D341Med (cell line): Measurements from ENCODE around the gene BRD7.
A peak's percentile ranks its signal among the peaks of the same experiment; 100 is the strongest.
"Not testable (repeated sequence)": the region's sequence is repeated elsewhere in the genome, so short reads cannot be mapped to it uniquely, and the experiment has no call there.

Experiments
- DNase-seq: peaks from one replicate; pipeline ENCODE4 v3.0.0; 2012; ENCODE audit warnings: low spot score

Gene BRD7

DNA sequence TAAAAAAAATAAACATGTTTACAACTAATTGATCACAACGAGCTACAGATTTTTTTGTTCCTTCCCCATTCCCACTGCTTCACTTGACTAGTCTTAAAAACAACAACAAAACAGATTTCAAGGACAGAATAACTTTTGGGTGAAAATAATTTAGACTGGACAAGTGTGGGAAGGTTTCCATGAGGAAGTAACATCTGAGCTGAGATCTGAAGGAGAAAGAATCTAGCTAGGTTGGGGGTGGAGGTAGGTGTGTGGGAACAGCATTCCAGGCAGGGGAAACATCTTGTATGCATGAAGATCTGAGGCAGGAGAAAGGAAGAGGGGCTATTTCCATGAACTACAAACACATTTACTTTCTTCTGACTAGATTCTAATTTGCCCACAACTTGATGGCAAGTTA, 9.2 kb downstream of the BRD7 start:
- no peak for DNase-seq

DNA sequence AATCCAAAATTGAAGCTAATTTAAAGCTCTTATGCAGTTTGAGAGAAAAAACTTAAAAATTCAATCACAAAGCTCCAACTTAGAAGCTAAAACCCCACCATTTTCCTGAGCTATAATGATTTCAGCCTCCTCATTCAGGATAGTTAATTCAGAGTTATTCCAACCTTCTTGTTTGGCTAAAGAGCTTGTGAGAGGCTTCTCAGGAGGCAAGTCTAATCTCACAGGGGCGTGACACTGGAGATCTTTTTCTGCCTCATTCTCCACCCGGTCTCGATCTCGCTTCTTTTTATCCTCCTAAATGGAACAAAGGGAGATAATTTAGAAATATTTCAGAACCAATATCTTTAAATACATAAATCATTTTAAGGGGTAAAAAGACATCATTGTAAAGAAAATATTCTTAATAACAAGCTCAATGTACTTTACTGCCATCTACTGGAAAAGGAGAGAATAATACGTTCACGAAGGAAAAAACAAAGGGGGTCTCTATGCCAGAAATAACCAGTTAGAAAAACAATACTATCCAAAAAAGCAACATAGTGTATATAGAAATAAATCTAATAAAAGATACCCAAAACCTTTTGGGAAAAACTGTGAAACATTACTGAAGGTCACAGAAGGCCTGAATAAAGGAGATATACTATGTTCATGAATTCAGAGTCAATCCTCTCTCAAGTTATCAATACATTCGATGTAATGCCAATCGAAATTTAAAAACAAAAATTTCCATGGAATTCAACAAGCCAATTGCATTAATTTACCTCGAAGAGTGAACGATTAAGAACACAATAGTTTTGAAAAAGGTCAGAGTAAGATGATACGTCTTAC, 13.9 kb downstream of the BRD7 start:
- no peak for DNase-seq

DNA sequence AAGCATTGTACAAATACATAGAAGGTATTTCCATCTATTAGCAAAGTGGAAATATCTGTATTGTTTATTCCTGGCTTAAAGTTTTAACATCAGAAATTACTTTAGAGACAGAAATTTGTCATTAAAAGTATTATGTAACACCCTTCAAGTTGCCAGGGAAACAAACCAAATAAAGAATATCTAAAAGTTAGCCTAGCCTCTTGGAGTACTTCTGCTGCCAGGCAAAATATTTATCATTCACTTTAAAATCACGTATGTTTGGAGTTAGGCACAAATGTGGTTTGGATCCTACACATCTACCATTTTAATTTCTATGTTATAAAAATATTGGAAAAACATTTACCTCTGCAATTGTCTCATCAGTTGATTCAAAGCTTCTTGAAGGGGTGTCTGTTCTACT, 14.7 kb downstream of the BRD7 start:
- DNase-seq = no peak

DNA sequence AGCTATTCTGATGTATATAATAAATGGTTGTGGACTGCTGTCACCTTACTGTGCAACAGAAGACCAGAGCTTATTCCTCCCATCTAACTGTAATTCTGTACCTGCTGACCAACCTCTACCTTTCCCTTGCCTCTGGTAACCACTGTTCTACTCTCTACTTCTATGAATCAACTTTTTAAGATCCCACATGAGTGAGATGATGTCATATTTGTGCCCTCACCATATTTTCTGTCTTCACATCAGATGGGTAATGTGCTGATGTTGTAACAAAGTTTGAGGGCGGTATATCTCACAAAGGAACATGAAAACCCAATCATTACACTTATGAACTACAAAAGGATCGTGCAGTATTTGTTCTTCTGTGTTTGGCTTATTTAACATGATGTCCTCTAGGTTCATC, 16.8 kb downstream of the BRD7 start:
- no peak for DNase-seq

DNA sequence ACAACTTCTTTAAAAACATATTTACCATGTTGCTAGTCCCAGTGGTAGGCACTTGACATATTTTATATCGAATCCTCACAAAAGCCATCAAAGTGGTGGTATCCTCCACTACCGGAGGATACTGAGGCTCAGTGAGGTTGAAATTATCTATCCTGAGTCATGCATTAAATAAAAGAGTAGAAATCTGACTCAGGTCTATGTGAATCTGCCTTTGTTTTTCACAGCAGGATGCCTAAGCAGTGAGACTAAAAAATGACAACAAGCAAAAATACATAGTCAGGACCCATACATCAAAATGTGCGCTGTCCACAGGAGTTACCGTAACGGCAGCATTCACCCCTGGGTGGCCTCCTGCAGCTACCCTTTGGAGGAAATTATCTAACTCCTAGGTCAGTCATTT, 17.7 kb downstream of the BRD7 start:
- DNase-seq = no peak

DNA sequence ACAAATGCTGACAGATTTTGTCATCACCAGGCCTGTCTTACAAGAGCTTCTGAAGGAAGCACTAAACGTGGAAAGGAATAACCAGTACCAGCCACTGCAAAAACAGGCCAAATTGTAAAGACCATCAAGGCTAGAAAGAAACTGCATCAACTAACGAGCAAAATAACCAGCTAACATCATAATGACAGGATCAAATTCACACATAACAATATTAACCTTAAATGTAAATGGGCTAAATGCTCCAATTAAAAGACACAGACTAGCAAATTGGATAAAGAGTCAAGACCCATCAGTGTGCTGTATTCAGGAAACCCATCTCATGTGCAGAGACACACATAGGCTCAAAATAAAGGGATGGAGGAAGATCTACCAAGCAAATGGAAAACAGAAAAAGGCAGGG, 23.6 kb downstream of the BRD7 start:
- DNase-seq = not testable (repeated sequence)

DNA sequence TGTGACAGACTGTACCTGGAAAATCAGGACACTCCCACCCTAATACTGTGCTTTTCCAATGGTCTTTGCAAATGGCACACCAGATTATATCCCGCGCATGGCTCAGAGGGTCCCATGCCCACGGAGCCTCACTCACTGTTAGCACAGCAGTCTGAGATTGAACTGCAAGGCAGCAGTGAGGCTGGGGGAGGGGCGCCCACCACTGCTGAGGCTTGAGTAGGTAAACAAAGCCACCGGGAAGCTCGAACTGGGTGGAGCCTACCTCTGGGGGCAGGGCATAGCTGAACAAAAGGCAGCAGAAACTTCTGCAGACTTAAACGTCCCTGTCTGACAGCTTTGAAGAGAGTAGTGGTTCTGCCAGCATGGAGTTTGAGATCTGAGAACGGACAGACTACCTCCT, 25.2 kb downstream of the BRD7 start:
- not testable (repeated sequence) for DNase-seq

DNA sequence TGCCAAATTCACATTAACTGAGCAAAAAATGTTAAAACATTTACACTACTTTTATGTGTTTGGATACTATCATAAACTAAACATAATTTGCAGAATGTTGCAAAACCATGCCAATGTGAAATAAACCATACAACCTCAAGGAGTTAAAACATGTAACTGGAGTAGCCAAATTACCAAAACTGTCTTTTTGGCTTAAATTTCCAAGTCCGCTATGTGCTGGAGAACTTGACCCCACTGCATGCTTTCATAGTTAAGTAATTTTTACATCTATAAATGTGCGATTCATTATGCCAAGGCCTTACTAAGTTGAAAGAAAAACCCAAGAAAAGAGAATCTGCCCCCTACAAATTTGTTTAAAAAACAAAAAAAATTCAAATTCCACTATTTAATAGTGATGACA, 28.2 kb downstream of the BRD7 start:
- DNase-seq = no peak

DNA sequence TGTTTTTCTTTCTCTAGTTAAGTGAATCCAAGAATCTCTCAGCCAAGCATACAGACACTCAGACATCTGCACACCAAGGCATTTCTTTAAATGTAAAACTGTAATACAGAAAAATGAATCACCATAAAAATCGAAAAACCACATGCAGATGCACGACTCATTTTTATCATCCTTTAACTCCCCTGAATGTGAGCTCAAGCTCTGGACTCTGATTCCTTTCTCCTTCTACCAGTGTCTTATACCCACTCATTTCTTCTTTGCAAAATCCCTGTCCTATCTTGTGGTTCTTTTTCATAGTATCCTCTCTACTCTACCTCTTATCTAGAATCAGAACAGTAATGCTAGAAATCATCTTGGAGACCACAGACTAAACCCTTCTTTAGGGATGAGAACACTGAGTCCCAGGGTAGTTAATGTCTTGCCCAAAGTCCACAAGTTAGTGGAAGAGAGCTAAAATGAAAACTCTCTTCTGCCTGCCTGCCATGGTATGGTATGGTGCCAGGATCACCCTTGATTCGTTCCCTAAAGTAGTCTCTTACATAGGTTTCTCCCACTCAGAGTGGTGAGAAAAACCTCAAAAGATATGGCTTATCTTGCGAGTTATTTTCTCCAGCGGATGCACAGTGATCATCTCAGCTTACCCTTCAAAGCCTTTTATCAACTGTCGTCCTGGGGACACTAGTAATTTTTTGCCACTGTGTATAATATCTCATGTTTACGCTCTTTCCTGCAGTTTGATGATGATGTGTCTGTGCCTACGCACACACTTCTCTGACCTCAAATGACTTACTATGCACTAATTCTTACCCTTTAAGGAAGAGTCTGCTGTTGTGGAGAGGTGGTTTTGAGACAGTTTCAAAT, 30.2 kb downstream of the BRD7 start:
- DNase-seq = no peak

DNA sequence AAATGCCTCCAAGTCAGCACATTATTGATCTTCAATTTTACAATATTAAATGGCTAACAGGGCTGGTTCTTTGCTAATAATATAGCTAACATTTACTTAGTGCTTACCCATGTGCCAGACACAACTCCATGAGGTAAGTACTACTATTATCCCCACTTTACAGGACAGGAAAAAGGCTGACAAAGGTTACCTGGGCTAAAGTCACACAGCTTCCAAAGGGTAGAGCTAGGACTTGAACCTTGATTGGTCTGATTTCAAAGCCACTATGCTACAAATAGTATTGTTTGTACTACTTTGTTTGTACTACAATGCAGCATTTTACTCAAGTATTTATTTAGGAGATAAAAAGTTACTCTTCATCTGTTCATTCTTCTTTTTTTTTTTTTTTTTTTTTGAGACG, 31.9 kb downstream of the BRD7 start:
- no peak for DNase-seq

DNA sequence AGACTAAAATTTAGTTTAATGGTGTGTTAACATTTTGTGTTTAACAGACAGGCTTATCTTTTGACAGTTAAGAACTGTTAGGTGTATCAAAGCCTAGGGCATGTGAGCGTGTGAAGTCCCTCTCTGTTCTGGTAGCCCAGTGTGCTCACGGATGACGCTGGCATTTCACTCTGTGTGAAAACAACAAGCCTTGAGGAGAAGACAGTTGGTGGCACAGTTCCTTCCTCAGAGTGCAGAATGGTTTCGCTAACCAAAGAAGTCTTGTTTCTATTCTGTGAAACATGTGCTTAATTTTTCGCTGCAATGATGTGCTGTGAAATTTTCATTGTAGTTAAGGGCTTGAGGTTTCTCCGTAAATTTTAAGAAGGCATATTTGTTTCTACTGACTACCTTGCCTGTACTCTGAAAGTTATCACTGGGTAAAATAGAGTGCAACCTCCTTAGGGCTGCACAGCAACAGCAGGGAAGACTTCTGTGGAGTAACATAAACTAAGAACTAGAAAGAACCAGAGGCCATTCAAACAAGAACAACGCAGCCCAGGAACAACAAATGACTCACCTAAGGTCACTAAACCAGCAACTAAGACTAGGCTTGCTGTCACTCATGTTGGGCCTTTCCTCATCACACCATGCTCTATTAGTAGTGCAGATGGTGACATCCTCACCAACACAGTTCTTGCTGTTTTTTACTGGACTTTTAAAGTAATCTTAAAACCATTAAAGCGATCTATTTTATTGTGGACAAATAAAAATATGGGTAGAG, 33.4 kb downstream of the BRD7 start:
- no peak for DNase-seq

DNA sequence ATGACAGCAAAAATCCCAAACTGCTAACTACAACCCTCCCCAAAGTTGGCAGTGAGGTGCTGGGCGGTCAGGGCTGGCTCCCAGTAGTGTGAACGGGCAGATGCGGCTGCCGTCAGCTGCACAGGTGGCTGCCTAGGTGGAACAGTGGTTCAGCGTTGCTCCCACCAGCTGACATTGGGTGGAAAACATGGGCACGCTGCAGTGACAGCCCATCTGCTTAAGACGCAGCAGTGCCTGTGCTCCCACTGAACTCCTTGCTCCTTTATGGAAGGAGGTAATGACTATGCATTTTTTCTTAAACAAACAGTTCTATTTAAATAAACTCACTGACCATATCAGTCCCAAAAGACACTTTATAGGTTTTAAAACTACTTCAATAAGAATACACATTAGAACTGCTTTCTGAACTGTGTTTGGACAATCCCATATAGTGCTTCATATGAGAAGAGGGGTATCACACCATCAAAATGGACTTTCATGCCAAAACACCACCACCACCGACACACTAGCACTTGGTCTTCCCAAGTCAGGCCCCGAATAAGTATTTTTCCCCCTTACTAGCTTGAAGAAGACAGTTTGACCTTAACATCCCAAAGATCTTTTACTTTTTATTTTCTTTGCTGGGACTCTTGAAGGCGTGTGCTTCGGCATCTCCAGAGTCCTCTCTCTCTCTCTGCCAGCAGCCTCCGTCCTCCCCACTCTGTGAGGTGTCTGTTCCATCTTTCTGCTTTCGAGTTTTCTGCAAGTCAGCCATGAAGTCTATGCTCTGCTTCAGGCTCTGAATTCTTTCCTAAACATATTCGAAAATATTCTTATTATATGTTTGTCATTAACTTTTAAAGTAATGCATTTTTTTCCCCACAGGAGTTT, 34.4 kb downstream of the BRD7 start:
- no peak for DNase-seq

DNA sequence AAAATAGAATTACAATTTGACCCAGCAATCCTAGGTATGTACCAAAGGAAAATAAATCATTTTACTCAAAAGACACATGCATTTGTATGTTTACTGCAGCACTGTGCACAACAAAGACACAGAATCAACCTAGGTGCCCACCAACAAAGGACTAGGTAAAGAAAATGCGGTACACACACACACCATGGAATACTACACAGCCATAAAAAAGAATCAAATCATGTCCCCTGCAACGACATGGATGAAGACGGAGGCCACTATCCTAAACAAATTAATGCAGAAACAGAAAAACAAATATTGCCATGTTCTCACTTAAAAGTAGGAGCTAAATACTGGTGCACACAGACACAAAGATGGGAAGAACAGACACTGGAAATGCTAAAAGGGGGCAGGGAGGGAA, 36.2 kb downstream of the BRD7 start:
- no peak for DNase-seq

DNA sequence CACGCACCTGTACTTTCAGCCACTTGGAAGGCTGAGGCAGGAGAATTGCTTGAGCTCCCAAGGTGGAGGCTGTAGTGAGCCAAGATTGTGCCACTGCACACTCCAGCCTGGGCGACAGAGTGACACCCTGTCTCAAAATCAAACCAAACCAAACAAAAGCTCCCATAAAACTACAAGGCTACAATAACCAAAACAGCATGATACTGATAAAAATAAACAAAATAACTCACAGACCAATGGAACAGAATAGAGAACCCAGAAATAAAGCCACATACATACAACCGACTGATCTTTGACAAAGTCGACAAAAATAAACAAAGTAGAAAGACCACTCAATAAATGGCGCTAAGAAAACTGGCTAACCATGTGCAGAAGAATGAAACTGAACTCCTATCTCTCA, 37.2 kb downstream of the BRD7 start:
- DNase-seq = no peak

DNA sequence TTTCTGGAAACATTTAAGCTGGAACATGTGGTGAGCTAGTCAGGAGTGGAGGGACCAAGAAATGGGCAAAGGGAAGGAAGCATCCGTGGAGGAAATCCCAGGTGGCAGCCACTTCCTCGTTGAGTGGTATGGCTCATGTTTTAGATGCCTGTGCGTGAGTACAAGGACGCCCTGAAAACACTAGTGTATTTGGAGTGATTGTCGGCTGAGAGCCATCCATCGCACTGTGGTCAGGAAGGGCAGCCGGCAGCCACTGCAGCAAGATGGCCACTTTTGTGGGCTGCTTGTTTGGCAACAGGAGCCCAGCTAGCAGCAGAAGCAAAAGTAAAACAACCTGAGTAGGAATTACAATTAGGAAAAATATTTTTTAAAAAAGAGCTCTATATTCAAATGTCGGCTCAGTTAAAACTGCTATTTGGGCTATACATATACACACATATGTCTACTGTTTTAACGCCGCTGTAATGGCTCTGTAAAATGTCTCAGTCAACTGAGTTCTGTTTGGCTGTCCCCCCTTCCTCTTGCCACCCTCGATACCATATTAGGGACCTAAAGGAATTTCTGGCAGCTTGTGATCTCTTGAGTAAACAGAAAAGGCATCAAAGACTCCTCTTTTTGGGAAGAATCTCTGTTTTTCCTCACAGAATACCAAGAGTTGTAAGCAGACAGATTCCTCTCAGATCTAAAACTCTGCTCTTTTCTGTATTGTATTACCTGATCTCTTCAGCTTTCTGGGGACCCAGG, 39.2 kb downstream of the BRD7 start:
- no peak for DNase-seq

DNA sequence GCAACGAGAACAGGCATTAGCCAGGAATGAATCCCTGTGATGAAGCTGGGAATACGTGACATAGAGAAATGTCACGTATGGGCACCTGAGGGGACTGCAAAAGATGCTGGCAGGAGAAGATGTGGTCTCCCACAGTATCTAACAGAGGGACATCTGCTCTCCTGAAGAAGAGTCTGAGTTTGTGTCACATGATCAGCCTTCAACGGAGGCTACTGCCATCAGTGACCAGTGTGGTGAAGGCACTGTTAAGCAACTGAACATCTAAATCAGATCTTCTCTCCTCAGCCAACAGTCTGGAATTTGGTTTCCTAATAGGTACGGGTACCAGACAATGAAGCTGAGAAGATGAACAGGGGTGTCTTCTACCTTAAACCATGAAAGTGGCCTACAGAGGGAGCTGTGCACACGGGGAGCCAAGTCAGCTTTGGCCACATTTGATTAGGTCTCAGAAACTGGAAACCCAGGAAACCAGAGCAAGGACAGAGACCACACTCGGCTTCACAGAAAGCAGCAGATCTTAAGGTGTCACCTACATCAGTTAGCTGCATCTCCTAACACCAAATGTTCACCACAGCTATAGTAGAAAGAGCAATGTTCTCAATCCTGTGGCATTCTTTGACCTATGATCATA, 41.8 kb downstream of the BRD7 start:
- DNase-seq = peak; percentile 55

DNA sequence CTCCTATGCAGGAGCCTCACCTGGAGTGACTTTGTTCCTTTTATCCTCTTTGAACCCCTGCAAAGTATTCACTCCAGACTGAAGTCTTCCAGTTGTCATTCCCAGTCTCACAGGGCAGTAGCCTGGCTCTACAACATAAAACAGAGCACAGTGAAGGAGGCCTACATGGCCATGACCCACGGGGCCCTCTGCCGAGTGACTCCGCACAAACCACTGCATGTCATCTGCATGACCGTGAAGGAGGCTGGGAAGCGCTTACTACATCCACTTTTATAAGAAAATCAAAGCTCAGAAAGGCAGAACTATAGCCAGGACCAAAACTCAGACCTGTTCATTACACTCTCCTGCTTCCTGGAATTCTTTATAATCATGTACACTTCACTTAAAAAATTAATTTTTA, 42.5 kb downstream of the BRD7 start:
- no peak for DNase-seq

DNA sequence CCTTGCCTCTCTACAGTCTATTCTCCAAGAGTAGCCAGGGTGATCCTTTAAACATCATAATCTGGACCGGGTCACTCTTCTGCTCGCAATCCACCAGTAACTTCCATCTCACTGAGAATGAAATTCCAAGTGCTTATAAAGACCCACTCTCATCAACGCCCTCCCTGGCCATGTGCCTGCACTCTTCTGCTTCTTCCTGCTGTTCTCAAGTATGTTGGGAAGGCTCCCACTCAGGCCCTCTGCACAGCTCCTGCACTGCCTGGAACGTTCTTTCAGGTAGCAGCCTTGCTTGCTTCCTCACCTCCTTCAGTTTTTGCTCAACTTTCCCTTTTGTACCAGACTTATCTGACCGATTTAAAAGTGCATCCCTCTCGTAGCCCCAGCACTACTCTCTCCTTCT, 44.4 kb downstream of the BRD7 start:
- DNase-seq = no peak

DNA sequence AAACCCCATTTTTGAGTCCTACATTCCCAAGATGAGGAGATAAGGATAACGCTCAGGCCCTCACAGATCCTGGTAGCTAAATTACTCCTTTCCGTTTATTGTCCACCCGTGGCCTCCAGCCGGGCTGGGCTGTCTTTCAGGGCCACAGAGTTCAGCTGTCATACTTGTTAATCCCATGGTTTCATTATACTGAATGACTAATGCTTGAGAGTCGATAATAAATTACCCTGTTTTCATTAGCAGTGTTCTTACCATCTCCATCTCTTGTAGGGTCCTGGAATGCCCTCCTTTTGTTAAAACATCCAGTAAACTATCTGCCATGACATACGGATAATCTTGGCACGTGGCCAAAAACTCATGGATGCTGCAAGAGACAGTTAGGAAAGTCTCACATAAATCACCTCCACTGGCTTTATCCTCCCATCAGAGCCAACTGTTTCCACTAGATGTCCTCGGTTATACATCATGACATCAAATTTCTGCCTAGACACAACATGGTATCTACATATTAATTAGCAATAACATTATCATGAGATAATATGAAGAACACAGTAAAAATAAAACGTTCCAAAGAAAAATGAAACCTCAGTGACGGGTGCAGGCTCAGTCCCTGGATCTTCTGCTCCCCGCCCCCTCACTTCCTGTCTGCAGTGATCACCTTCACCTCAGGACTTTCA, 45.3 kb downstream of the BRD7 start:
- DNase-seq = peak; percentile 37

DNA sequence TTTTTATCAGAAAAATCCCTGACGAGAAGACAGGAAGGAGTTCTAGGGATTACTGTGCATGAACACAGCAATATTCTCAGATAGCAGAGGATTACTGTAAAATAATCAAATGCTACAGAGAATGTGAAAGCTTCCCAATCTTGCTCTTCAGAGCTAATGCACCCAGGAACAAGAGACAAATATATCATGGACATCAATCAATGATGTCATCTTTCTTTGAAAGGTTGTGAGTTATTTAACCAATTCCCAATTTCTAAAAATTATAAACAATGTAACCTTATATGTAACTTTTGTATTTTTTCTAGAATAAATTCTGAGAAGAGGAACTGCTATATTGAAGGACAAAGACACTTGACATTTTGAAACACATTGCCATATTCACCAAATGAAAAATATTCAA, 46.5 kb downstream of the BRD7 start:
- no peak for DNase-seq
